Measurements from ENCODE around the gene ZDHHC19.
A peak's percentile ranks its signal among the peaks of the same experiment; 100 is the strongest.
"Not testable (repeated sequence)": the region's sequence is repeated elsewhere in the genome, so short reads cannot be mapped to it uniquely, and the experiment has no call there.

Gene ZDHHC19

GRCh38 chr3:196218155-196218712 is 7.0 kb upstream of the ZDHHC19 start:
- Mint-ChIP-seq H3K27ac (no peak overlapping the region), H3K36me3 (no peaks in the 10 kb centered on the region), H3K9me3 (no peaks in the 10 kb centered on the region), H3K4me3 (peak overlapping the region; percentile 9), H3K4me1 (peaks cover 9% of the 10 kb centered on the region), H3K27me3 (no peaks in the 10 kb centered on the region)
- no peak for ATAC-seq (ENCODE audit: low read depth)
- no peak for DNase-seq (ENCODE audit: low spot score in 2 of 2)

GRCh38 chr3:196217307-196218154 is 6.3 kb upstream of the ZDHHC19 start:
- H3K27ac Mint-ChIP-seq = no peak overlapping the region
- DNase-seq (ENCODE audit: low spot score in 2 of 2) = no peak
- no peaks in the 10 kb centered on the region for H3K27me3 Mint-ChIP-seq
- no peak for ATAC-seq (ENCODE audit: low read depth)
- no peaks in the 10 kb centered on the region for H3K36me3 Mint-ChIP-seq
- peak overlapping the region; percentile 61 for H3K4me3 Mint-ChIP-seq
- peaks cover 9% of the 10 kb centered on the region for H3K4me1 Mint-ChIP-seq
- H3K9me3 Mint-ChIP-seq = no peaks in the 10 kb centered on the region

GRCh38 chr3:196216681-196217211 is 5.5 kb upstream of the ZDHHC19 start:
- Mint-ChIP-seq H3K27ac (no peak overlapping the region), H3K4me1 (peaks cover 9% of the 10 kb centered on the region), H3K9me3 (no peaks in the 10 kb centered on the region), H3K27me3 (no peaks in the 10 kb centered on the region), H3K4me3 (no peak overlapping the region), H3K36me3 (no peaks in the 10 kb centered on the region)
- no peak for DNase-seq (ENCODE audit: low spot score in 2 of 2)
- no peak for ATAC-seq (ENCODE audit: low read depth)

- H3K27me3 Mint-ChIP-seq = no peaks in the 10 kb centered on the region
- no peak for DNase-seq (ENCODE audit: low spot score in 2 of 2)
- no peak for ATAC-seq (ENCODE audit: low read depth)
- no peaks in the 10 kb centered on the region for H3K9me3 Mint-ChIP-seq
- no peaks in the 10 kb centered on the region for H3K36me3 Mint-ChIP-seq
- H3K4me1 Mint-ChIP-seq = peaks cover 9% of the 10 kb centered on the region
- no peak within 1 kb of the TSS for H3K27ac Mint-ChIP-seq
- peak within 1 kb of the TSS; percentile 61 for H3K4me3 Mint-ChIP-seq
These were observed 4.9 kb upstream of the ZDHHC19 start, which contains the start of gene SLC51A for GRCh38 chr3:196216089-196216564. Gene SLC51A, plus strand, starts transcription at chr3:196216534. Its CDS starts 179 bp downstream, at chr3:196216713.

GRCh38 chr3:196215493-196216020 is 4.4 kb upstream of the ZDHHC19 start:
- no peak for DNase-seq (ENCODE audit: low spot score in 2 of 2)
- ATAC-seq (ENCODE audit: low read depth) = no peak
- Mint-ChIP-seq H3K4me3 (no peak overlapping the region), H3K27ac (no peak overlapping the region), H3K9me3 (no peaks in the 10 kb centered on the region), H3K27me3 (no peaks in the 10 kb centered on the region), H3K36me3 (no peaks in the 10 kb centered on the region), H3K4me1 (peaks cover 9% of the 10 kb centered on the region)

GRCh38 chr3:196214783-196215441 is 3.7 kb upstream of the ZDHHC19 start:
- Mint-ChIP-seq H3K4me3 (no peak overlapping the region), H3K4me1 (peaks cover 12% of the 10 kb centered on the region), H3K27ac (no peak overlapping the region), H3K27me3 (no peaks in the 10 kb centered on the region), H3K36me3 (no peaks in the 10 kb centered on the region), H3K9me3 (no peaks in the 10 kb centered on the region)
- ATAC-seq (ENCODE audit: low read depth) (no peak), DNase-seq (ENCODE audit: low spot score in 2 of 2) (no peak)

GRCh38 chr3:196209944-196210672 is 1.1 kb downstream of the ZDHHC19 start:
- H3K27me3 Mint-ChIP-seq; ATAC-seq (ENCODE audit: low read depth); DNase-seq (ENCODE audit: low spot score in 2 of 2); H3K9me3 Mint-ChIP-seq; H3K27ac Mint-ChIP-seq; H3K36me3 Mint-ChIP-seq; H3K4me3 Mint-ChIP-seq: not testable (repeated sequence)
- H3K4me1 Mint-ChIP-seq = peaks cover 18% of the 10 kb centered on the region

- H3K27ac Mint-ChIP-seq = no peak overlapping the region
- ATAC-seq (ENCODE audit: low read depth) (no peak), DNase-seq (ENCODE audit: low spot score in 2 of 2) (no peak)
- no peaks in the 10 kb centered on the region for H3K9me3 Mint-ChIP-seq
- peaks cover 25% of the 10 kb centered on the region for H3K4me1 Mint-ChIP-seq
- H3K4me3 Mint-ChIP-seq = peak overlapping the region; percentile 89
- no peaks in the 10 kb centered on the region for H3K27me3 Mint-ChIP-seq
- H3K36me3 Mint-ChIP-seq = no peaks in the 10 kb centered on the region
These were observed 2.1 kb downstream of the ZDHHC19 start for GRCh38 chr3:196208942-196209695.

- no peaks in the 10 kb centered on the region for H3K36me3 Mint-ChIP-seq
- peak overlapping the region; percentile 89 for H3K4me3 Mint-ChIP-seq
- peaks cover 36% of the 10 kb centered on the region for H3K4me1 Mint-ChIP-seq
- no peaks in the 10 kb centered on the region for H3K9me3 Mint-ChIP-seq
- no peaks in the 10 kb centered on the region for H3K27me3 Mint-ChIP-seq
- ATAC-seq (ENCODE audit: low read depth) (peak; percentile 62), DNase-seq (ENCODE audit: low spot score in 2 of 2) (peak; percentile 36 to 43)
- H3K27ac Mint-ChIP-seq = peak overlapping the region; percentile 70
These were observed 3.2 kb downstream of the ZDHHC19 start for GRCh38 chr3:196207833-196208607.

- Mint-ChIP-seq H3K36me3 (no peaks in the 10 kb centered on the region), H3K27ac (no peak overlapping the region), H3K27me3 (no peaks in the 10 kb centered on the region), H3K4me1 (peaks cover 41% of the 10 kb centered on the region), H3K9me3 (no peaks in the 10 kb centered on the region), H3K4me3 (peak overlapping the region; percentile 89)
- DNase-seq (ENCODE audit: low spot score in 2 of 2) = peak; percentile 22 to 51
- peak; percentile 17 for ATAC-seq (ENCODE audit: low read depth)
These were observed 3.9 kb downstream of the ZDHHC19 start for GRCh38 chr3:196207159-196207832.

GRCh38 chr3:196205442-196206205 is 5.6 kb downstream of the ZDHHC19 start:
- H3K4me1 Mint-ChIP-seq = peaks cover 41% of the 10 kb centered on the region
- not testable (repeated sequence) for DNase-seq (ENCODE audit: low spot score in 2 of 2); H3K27ac Mint-ChIP-seq; H3K4me3 Mint-ChIP-seq; H3K27me3 Mint-ChIP-seq; ATAC-seq (ENCODE audit: low read depth); H3K36me3 Mint-ChIP-seq; H3K9me3 Mint-ChIP-seq
